NCI-H1048 (cell line): ENCODE measurements around the gene FAM168A.

Source experiments
- DNase-seq: peaks from one replicate; lab custom pipeline; 2025; lab: John Stamatoyannopoulos, UW

The FAM168A gene

GRCh38 chr11:73367482-73368024 is 230.4 kb downstream of the FAM168A start:
- no peak for DNase-seq

- DNase-seq = no peak
Measured at GRCh38 chr11:73366953-73367352, 231.0 kb downstream of the FAM168A start.

GRCh38 chr11:73366265-73366610 is 231.7 kb downstream of the FAM168A start:
- no peak for DNase-seq

- DNase-seq = no peak
Measured at GRCh38 chr11:73365352-73366264, 232.3 kb downstream of the FAM168A start.

- DNase-seq = no peak
Measured at GRCh38 chr11:73363147-73363546, 234.8 kb downstream of the FAM168A start.

- no peak for DNase-seq
Measured at GRCh38 chr11:73361953-73362776, 235.7 kb downstream of the FAM168A start.

GRCh38 chr11:73360743-73361369 is 237.1 kb downstream of the FAM168A start:
- no peak for DNase-seq

GRCh38 chr11:73359930-73360742 is 237.8 kb downstream of the FAM168A start:
- no peak for DNase-seq

- DNase-seq = no peak
Measured at GRCh38 chr11:73359341-73359740, 238.6 kb downstream of the FAM168A start.

GRCh38 chr11:73358071-73358470 is 239.8 kb downstream of the FAM168A start:
- DNase-seq = no peak

- no peak for DNase-seq
Measured at GRCh38 chr11:73356979-73357860, 240.7 kb downstream of the FAM168A start.

- no peak for DNase-seq
Measured at GRCh38 chr11:73355109-73355508, 242.8 kb downstream of the FAM168A start.

- DNase-seq = no peak
Measured at GRCh38 chr11:73353422-73353821, 244.5 kb downstream of the FAM168A start.

GRCh38 chr11:73350908-73351636 is 246.8 kb downstream of the FAM168A start:
- no peak for DNase-seq
